ENCODE measurements around the gene DUSP5. TPM values are rescaled to one million over a fixed set of nuclear protein-coding genes. Genes with fewer than 3 reads are reported as not detected.

DUSP5 gene
- total and polyA plus RNA-seq, 2 of the 4 experiments (the other 2 are of a cell fraction), result 42.1 to 48.1 TPM

DNA sequence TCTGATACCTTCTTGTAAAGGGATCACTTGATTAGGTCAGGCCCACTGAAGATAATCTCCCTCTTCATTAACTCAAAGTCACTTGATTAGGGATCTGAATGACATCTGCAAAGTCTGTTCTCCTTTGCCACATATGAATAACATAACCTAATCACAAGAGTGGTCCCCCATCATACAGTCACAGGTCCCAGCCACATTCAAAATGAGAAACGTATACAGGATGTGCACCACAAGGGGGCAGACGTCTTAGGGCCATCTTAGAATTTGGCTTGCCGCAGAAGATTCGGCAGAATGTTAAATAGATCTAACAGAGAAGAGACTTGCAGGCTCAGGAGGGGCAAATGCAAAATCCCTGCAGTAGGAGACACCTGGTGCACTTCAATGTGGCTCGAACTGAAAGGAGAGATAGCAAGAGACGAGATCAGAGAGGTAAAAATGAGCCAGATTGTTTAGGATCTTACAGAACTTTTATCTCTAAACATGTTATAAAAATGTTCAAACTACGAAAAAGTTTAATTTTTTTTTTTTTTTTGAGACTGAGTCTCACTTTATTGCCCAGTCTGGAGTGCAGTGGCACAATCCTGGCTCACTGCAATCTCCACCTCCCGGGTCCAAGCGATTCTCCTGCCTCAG, 59.4 kb downstream of the DUSP5 start:
- H3K9me1 ChIP-seq (ENCODE audit: insufficient read depth, low read length), result no peaks in the 10 kb centered on the region
- H2BK15ac ChIP-seq (ENCODE audit: low read depth, low read length), result no peak overlapping the region
- H2BK5ac ChIP-seq (ENCODE audit: low read depth, low read length, poor library complexity, severe bottlenecking), result no peak overlapping the region
- H3K56ac ChIP-seq (ENCODE audit: extremely low read depth, insufficient read depth, low read length), result no peak overlapping the region
- DNase-seq (peak; percentile 62), ATAC-seq (ENCODE audit: low read depth) (peak; percentile 75; the same call in 1 of the 2 replicates)
- H4K20me1 ChIP-seq (ENCODE audit: insufficient read depth, low read length), result no peaks in the 10 kb centered on the region
- H2AK5ac ChIP-seq (ENCODE audit: low read depth, low read length), result no peak overlapping the region
- H3K27me3 ChIP-seq (ENCODE audit: control insufficient read depth, insufficient read depth, low read length), result peaks cover 4% of the 10 kb centered on the region; the same call in 1 of the 2 replicates
- H4K5ac ChIP-seq (ENCODE audit: low read depth, low read length), result no peak overlapping the region
- ChIA-PET POLR2A (ENCODE audit: unreplicated experiment) (interaction anchor here (0.6 kb wide), 1 partner anchor 12 kb away, joined by 3 read pairs; no protein-coding TSS in a partner anchor), CTCF (interaction anchor here (0.7 kb wide), 1 partner anchor 23 kb away, joined by 3 read pairs; no protein-coding TSS in a partner anchor)
- no peaks in the 10 kb centered on the region for H3K36me3 ChIP-seq (ENCODE audit: control insufficient read depth, insufficient read depth, low read length)
- intact Hi-C loops (cut with micrococcal nuclease) (loop anchor here (5.0 kb wide), 1 partner anchor 1755 kb away; no protein-coding TSS in a partner anchor), dilution Hi-C loops (cut with HindIII; ENCODE audit: low sequenced_read_pairs, unreplicated experiment) (no loop called here), in situ Hi-C loops (cut with MboI; ENCODE audit: low sequenced_read_pairs) (loop anchor here (25.0 kb wide), 1 partner anchor 645 kb away; the partner anchor contains the start of gene XPNPEP1)
- no peak overlapping the region for H4K8ac ChIP-seq (ENCODE audit: low read depth in 2 of 2, low read length in 2 of 2)
- 24% methylated on average over 3 of the region's 9 CpGs; no CpG with 5 or more reads in 1 of the 2 experiments for WGBS, 2 experiments (ENCODE audit: extremely low coverage in 2 of 2, insufficient read length in 1 of 2)
- peaks cover 3% of the 10 kb centered on the region; the same call in 1 of the 2 replicates for H3K4me1 ChIP-seq (ENCODE audit: control insufficient read depth, insufficient read depth, low read length)
- H3K27ac ChIP-seq (ENCODE audit: insufficient read depth, low read length), result no peak overlapping the region
- no peak overlapping the region for H3K9ac ChIP-seq (ENCODE audit: low read depth, low read length)
- no peaks in the 10 kb centered on the region for H3K9me3 ChIP-seq (ENCODE audit: control insufficient read depth, insufficient read depth, low read length)
- BruUV-seq (replicated peaks), result no TSS peak
- H3K14ac ChIP-seq (replicated peaks; ENCODE audit: low read depth, low read length), result no peak overlapping the region
- no peak overlapping the region for H3K23ac ChIP-seq (ENCODE audit: low read depth, low read length)
- no peak overlapping the region for H2BK20ac ChIP-seq (ENCODE audit: low read depth, low read length)
- no peak overlapping the region for H2BK120ac ChIP-seq (ENCODE audit: low read depth, low read length)
- no peak overlapping the region for H3K18ac ChIP-seq (ENCODE audit: low read depth, low read length)
- peak overlapping the region; percentile 4 for H2AK9ac ChIP-seq (replicated peaks; ENCODE audit: low read depth, low read length, poor library complexity)
- no peak overlapping the region for H3K4me3 ChIP-seq (ENCODE audit: insufficient read depth, low read depth, low read length)
- no peak overlapping the region for H4K91ac ChIP-seq (ENCODE audit: insufficient read depth, low read depth, low read length)
- no peak overlapping the region for H3K4me2 ChIP-seq (ENCODE audit: low read depth, low read length)
- H3K79me1 ChIP-seq (ENCODE audit: low read depth in 1 of 2, low read length in 2 of 2), result no peaks in the 10 kb centered on the region
- TF ChIP-seq RAD21 (IDR thresholded peaks at IDR 0.05; ENCODE audit: low read length) (peak; percentile 54), SMC3 (IDR thresholded peaks at IDR 0.05; ENCODE audit: low read depth, low read length) (peak; percentile 53), CEBPB (IDR thresholded peaks at IDR 0.05; ENCODE audit: low read depth, low read length) (no peak)
- TF ChIP-seq, protein P1, sequence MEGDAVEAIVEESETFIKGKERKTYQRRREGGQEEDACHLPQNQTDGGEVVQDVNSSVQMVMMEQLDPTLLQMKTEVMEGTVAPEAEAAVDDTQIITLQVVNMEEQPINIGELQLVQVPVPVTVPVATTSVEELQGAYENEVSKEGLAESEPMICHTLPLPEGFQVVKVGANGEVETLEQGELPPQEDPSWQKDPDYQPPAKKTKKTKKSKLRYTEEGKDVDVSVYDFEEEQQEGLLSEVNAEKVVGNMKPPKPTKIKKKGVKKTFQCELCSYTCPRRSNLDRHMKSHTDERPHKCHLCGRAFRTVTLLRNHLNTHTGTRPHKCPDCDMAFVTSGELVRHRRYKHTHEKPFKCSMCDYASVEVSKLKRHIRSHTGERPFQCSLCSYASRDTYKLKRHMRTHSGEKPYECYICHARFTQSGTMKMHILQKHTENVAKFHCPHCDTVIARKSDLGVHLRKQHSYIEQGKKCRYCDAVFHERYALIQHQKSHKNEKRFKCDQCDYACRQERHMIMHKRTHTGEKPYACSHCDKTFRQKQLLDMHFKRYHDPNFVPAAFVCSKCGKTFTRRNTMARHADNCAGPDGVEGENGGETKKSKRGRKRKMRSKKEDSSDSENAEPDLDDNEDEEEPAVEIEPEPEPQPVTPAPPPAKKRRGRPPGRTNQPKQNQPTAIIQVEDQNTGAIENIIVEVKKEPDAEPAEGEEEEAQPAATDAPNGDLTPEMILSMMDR (conservative IDR thresholded peaks at IDR 0.05; ENCODE audit: low read depth, low read length), result peak; percentile 69
- H3K4ac ChIP-seq (ENCODE audit: low read depth, low read length), result no peak overlapping the region
- peak overlapping the region; percentile 69 for H2AFZ ChIP-seq (replicated peaks; ENCODE audit: low read length, poor library complexity)
